Stimulated activated CD4-positive, alpha-beta T cell treated with anti-CD3 and anti-CD28 coated beads, Interleukin-15, amount 100 ng/mL, for 48 hours (primary cell): ENCODE measurements around the gene CD274.

Experiments used
- DNase-seq, 2 donors: peaks; one replicate each; pipeline ENCODE4 v3.0.0-alpha.2; 2020; ENCODE audit warnings: low read depth in 2 of 2

CD274 gene

DNA sequence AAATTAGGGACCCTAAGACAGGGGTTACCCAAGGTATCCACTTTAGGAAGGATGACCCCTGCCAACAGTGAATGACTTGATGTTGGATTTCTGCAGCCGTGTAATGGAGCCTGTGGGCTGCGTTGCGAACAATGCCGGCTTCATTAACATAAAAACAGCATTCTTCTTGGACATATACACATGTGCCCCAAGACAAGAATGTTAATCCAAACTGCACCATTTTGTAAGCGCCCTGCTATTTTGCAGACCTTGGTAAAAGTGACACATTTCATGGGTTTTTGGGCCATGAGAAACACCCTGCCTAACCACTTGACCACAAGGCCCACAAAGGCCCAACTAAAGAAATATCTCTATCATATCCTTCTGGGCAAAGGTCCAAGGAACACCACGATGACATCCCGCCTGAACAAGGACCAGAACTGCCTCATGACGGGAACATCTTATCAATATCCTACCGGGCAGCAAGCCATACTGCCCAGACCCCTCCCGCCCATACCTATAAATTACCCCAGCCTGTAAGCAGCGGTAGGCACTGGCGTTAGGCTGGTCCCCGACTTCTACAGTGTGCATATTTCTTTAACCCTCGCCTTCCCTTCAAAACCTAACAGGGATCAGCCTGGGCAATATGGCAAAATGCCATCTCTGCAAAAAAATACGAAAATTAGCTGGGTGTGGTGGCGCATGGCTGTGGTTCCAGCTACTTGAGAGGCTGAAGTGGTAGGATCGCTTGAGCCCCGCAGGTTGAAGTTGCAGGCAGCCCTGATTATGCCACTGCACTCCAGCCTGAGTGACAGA, 50.3 kb downstream of the CD274 start:
- DNase-seq, result no peak

DNA sequence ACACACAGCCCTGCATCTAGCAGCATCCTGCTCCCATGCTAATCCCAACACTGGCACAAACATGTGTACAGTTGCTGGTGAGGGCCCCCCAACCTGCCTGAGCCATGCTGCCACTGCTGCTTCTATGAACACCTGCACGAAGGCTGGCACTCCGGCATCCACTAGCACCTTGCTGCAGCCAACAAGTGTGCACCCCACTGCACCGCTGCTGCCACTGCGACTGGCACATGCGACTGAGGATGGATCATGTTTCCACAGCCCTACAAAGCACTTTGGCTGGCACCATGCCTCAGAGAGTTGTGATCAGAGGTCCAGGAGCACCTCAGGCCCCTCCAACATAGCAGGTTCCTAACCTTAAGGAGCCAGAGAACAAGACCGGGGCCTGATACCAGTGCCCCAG, 52.2 kb downstream of the CD274 start:
- no peak for DNase-seq

DNA sequence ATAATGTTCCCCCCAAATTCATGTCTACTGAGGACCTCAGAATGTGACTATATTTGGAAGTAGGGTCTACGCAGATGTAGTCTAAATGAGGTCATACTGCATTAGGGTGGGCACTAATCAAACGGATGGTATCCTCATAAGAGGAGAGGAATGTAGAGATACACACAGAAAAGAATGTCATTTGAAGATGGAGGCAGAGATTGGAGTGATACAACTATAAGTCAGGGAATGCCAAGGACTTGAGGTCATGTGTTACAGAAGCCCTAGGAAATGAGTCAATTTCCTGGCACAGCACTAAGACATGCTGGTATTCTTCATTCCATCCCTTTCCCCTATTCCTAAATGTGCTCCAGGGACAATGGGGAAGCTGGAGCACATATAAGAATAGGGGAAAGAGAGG, 59.2 kb downstream of the CD274 start:
- no peak for DNase-seq

DNA sequence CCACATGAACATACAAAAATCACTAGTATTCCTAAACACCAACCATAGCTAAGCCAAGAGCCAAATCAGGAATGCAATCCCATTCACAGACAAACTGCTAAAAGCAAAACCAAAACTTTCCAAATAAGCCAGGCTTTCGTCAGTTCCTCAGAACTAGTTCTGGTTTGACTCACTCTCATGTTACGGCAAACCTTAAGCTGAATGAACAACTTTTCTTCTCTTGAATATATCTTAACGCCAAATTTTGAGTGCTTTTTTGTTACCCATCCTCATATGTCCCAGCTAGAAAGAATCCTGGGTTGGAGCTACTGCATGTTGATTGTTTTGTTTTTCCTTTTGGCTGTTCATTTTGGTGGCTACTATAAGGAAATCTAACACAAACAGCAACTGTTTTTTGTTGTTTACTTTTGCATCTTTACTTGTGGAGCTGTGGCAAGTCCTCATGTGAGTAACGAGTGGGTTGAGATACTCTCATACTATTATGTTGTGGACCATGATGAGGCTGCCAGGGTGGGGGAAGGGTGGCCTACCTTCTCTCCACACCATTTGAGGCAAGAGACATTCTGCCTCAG, 60.1 kb downstream of the CD274 start, which contains the start of gene PDCD1LG2:
PDCD1LG2 (plus strand) TSS at position 172 of the 572 bp plus-strand sequence. CDS start 12,016 bp downstream, outside the sequence.
- peak; percentile 41 to 44 for DNase-seq

DNA sequence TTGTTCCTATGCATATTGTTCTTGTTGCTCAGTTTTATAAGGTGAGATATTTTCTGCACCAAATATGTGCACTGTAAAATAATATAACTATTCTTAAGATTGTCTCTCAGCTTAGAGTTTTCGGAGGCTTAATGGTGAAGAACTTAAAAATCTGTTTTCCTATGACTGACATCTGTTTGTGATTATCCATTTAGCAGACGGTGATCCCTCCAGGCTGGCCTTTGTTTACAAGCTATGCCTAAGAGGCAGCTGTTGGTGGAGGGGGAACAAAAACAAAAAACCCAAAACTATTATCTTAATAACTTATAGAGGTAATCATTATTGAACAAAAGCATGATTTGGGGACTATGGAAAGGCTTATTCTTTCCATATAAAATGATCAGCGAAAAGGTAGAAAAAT, 60.6 kb downstream of the CD274 start:
- no peak for DNase-seq

DNA sequence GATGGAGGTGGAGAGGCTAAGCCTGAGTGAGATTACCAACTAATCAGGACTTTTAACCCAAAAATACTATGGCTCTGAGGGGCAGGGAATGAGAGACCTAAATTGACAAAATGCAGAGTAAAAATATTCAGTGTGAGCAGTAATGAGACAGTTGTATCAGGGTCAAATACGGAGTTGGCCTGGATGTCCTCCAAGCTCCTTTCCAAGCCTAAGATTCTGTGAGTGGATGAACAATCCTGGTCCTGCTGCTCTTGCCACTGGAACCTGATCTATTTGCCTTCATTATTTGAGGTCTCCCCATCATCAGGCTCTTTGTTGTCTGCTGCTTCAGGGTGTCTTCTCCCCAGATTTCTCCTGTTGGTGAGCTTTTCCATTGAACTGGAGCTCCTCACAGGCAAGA, 61.1 kb downstream of the CD274 start:
- DNase-seq, result no peak

DNA sequence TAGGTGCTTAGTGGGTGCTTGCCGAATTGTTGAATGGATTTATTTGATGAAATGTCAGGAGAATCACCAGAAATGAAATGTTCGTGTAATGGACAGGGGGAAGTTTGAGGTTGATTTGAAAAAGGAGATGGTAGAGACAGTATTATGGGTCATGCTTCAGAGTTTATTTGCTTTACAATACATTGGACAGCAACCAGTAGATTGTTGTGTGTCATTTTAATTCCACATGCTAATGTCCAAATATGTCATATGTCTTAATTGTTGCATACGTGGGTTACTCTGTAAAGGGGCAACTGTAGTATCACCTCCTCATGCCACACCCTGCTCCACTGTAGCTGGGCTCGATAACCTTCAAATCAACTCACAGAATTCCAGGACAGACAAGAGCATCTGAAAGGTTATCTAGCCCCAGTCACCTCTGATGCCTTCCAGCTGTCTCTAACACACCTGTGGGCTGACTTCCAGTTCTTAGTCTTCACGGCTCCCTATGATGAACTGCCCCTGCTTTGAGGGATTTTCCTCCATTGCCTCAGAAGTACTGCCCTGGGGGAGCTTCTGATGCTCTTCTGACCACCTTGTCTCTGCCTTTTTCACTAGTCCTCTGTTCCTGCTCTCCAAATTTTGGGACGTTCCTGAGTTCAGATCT, 61.7 kb downstream of the CD274 start:
- no peak for DNase-seq

DNA sequence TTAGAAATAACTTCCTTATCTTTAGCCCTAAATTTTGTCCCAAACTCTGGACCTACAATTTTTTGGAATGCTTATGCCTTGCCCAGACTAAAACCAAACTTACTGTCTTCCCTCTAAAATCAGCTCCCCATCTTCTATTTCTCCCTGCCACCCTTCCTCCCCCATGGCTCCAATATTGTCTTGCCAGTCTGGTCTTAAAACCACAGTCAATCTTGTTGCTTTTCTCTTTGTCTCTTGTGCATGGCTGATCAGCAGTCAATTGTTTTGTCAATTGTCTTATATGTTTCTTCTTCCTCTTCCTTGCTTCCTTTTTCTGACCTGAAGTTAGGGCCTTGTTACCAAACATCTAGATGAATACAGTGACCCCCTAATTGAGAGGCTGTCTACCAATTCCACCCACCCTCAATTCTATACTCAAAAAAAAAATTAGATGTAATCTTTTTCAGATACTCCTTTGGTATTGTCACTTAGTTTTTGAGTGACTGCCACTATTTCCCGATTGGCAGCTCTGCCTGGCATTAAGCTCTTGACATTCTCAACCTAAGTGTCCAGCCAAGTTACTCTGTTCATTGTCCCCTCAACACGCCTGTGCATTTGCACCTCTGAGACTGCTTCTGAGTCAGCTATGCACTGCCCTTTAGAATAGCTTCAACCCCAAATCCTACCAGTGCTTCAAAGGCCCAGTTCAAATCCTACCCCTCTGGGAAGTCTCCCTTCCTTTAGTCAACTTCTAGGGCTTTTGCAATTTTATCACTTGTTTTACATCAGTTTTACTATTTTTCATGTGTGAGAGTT, 62.5 kb downstream of the CD274 start:
- no peak for DNase-seq

DNA sequence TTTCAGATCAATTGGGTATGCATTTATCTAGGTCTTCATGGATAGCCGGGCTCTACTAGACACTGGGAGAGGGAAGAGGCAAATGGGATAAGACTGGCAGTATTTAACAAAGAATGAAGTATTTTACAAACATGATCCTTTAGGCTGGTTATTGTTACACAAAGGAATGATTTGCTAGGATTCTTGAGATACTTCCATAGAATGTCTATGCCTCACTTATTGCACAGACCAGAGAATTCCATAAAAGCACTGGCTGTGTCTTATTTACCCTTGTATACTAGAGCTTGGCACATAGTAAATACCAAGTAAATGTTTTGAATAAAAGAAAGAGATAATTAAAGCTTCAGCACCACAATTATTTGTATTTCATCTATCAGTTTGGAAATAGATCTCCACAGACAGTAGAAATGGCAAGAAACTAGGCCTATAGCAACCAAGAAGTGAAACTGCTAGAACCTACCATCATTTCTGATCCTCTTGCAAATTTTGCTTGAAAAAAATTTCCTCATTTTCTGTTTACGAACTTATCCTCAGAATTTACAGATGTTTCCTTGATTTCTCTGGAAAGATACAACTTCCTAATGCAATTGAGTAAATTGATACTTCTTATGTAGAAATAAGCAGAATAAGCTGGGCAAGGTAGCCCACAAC, 63.7 kb downstream of the CD274 start:
- DNase-seq, result no peak

DNA sequence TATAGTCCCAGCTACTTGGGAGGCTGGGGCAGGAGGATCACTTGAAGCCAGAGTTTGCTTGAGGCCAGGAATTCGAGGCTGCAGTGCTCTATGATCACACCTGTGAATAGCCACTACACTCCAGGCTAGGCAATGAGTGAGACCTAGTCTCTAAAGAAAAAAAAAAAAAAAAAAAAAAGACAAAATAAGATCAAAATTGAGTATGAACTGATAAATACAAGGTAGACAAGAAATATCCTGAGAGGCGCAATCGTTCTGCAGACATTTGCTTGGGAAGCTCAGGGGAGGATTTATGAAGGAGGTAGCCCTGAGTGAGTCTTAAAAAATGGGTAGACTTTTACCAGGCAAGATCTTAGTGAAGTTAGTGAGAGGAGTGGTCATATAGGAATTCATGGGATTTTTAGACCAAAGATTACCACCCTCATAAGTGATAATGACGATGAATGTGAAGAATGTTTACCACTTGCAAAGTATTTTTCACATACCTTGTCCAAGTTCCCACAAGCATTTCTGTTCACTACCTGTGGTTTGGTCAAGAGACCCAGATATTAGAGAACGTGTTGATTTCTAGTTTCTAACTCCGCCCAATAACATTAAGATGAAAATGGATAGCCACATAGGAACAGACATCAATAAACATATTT, 64.4 kb downstream of the CD274 start:
- DNase-seq, result no peak

DNA sequence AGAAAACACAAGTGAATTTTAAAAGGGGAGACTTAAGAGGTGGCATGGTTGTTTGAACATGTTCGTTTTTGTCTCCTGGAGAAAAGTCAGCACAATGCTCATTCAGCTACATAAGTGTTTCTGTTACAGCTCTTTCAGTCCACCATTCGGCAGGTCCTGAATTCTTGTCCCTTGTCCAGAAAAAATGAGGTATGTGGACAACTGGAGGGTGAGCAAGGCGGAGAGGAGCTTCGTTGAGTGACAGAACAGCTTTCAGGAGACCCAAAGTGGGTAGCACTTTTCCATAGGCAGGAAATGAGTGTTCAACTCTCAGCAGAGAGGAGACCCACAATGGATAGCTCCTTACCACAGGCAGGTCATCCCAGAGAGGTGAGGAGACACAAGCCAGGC, 64.9 kb downstream of the CD274 start:
- no peak for DNase-seq

DNA sequence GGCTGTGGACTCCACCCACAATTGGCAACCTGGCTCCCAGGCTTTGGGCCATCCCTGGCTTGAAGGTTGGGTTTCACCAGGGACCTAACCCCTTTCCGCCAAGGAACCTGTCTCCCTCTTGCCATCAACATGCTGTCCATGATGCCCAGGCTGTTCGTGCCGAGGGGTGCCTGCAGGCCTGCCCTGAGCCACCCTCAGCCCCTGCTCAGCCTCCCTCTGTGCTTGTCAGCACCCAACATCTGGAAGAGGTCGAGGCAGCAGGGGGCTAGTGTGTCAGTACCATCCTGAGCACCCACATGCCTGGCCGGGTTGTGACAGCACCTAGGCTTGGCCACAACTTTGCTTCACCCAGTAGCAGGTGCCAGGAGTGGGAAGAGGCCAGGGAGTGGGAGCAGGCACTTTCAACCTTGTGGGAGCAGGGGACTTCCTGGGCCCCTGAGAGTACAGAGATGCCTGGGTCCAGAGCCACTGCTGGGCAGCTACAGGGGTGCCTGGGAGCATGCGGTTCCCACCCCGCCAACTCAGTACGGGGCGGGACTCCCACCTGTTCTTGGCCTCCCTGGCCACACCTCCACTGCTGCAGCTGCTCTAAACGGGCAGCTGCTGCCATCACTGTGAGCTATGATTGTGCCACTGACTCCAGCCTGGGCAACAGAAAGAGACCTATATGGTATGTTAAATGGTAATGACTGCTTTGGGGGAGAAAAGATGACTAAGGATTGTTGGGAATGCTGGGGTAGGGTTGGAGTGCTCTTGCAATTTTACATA, 66.3 kb downstream of the CD274 start:
- DNase-seq, result no peak

DNA sequence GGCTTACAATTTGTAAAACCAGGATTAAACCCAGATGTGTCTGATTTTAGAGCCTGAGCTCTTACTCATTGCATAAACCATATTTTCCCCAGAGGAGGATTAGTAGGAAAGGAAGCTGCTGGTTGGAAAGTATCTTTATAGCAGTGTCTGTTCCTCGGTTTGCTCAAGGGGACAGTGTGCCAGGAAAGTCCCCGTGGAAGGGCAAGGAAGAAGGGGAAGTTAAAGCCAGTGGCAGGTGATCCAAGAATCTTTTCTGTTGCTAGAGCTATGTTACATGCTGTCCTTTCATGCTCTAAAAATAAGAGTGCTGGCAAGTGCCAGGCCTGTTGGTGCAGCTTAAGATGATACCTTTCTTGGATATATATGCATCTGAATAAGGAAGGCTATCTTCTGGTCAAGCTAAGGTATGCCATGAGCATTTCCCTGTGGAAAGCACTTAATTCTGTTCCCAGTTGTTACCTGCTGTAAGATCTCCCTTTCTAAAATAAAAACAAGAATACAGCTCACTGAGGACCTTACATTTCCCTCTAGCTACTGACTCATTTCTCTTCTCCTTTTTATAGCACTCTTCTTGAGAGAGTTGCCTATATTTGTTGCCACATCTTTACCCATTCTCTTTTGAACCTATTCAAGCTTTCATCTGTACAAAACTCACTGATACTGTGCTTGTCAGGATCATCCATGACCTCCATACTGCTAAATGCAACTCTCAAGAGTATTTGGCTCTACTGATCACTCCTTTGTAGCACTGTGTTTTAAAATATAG, 68.0 kb downstream of the CD274 start:
- DNase-seq, result no peak

DNA sequence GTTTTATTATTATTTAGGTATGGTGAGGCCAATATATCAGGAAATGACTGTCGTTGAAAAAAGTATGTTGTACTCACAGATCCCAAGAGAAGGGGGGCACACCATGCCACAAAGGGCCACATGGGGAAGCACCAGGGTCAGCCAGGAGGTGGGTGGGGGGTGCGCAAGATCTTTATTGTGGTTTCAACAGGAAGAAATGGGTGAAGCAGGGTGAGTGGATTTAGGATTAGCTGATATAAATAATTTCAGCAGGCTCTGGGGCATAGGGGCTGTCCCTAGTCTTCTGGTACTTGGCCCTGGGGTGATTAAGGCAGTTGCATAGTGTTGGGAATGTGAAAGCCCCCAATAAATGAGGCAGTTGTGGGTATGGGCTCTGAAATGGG, 68.6 kb downstream of the CD274 start:
- DNase-seq, result peak; percentile 21 to 24
